ENCODE measurements around the gene GOLGA7B.

Gene GOLGA7B

GRCh38 chr10:97849687-97850402, at the start of gene GOLGA7B:
TSS of gene GOLGA7B (plus strand) at chr10:97849843. CDS start at chr10:97850304, 461 bp downstream.
- FAIRE-seq: no peak

DNA sequence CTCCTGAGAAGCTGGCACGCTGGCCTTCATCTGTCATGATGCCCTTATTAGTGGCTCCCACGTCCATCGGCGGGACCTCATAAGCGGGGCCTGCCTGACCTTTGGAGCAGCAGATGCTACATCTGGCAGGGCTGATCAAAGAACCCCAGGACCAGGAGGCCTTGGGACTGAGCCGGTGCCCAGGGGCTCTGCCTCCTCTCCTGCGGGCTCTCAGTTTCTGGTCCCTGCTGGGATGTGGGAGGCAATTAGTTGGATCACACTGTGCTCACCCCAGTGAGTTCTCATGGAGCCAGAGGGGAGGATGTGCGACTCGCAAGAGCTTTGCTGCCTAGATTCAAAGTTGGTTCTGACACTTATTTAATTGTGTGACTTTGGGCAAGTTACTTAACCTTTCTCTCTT, 49.2 kb upstream of the GOLGA7B start:
- no peak for FAIRE-seq

GRCh38 chr10:97801422-97801821, 48.2 kb upstream of the GOLGA7B start:
- FAIRE-seq: no peak

DNA sequence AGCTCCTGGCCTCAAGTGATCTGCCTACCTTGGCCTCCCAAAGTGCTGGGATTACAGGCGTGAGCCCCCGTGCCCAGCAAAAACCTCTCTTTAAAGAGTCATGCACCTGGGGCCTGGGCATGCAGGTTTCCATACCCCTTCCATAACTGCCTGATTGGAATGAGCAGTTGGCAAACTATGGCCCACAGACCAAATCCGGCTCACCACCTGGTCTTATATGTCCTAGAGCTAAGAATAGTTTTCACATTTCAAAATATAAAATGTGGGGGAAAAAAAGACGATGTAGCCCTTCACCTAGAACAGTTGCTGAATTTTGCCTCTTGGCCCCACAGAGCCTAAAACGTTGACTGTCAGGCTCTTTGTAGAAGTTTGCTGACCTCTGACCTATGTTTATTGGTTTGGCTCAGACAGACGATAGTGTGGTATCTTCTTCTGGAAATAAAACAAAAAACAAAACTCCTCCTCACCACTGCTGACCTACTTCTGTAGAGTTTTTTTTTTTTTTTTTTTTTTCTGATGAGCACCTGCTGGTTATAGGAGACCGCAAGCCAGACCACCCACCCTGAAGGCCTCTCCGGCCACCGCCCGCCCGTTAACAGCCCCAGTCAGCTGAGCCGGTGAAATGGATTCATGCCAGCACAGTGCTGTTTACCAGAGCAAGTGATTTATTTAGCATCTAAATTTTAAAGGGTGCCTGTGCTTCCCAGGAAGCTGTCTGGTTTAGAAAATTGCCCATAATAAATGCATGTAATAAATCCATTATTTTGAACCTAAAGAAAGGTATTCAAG, 44.4 kb upstream of the GOLGA7B start:
- FAIRE-seq: no peak

DNA sequence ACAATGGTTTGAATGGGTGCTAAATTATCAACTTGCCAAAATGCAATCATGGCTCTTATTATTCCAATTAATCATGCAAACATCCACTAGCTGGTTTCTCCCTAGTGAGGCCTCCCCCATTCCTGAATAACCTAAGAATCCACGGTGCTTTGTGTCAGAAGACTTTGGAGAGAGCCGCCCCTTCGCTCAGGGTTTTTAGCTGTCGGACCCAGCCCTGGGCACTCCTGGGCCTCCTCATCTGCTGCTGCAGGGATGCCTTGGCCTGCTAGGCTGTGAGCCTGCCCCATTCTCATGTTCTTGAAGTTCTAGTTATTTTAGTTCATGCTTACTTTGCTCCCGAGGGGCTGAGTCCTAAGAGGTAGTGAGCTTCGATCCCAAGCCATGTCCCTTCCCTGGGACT, 43.7 kb upstream of the GOLGA7B start:
- no peak for FAIRE-seq

DNA sequence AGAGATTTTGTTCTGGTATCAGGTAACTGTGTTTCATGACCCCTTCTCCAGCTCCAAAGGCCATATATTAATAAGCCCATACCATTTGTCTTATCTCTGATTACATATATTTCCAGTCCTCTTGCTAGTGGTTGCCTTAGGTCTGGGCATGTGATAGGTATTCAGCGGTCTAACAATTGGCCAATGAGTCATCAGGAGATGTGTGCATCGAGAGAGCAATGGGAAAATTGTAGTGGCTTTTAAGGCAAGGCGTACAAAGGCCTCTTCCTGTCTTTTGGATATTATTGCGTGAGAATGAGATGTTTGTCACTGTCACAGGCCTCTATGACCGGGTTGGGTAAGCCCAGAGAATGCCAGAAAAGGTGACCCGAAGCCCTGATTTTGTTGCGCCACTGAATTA, 39.2 kb upstream of the GOLGA7B start:
- FAIRE-seq: no peak

DNA sequence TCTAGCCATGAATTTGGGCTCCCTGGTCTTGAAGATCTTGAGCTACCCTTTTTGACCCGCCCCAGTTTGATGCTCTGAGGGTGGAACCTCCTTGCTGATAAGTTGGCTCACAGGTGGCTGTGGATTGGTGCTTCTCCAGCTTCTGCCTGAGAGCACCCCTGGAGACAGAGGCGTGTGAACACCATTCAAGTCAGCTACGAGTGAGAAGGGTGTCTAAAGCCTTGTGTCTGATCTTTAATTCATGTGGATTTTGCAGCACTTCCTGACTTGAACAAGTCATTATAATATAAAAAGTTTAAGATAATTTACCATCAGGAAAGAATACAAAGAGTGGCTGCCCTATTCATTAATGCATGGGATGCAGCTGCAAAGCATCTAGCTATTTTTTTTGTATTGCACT, 37.7 kb upstream of the GOLGA7B start:
- no peak for FAIRE-seq

- FAIRE-seq: no peak
Observed at GRCh38 chr10:97812696-97813095, 36.9 kb upstream of the GOLGA7B start.

DNA sequence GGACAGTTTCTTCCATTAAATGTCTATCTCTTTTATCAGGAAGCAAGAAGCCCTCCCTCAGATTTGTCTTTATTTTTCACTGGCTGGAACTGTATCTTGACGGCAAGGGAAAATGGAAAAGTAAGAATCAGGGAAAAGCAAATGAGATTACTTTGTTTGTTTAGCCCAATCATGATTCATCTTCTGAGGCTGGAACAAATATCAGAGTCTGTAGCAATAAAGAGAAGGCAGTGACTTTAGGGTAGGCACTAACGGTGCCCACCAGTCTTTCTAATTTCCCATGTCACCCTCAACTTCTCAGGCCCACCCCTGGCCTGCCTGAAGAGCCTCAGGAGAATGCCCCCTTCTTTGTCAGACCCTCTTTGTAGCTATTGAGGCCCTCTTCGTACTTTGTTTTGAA, 36.3 kb upstream of the GOLGA7B start:
- FAIRE-seq: no peak

- no peak for FAIRE-seq
Observed at GRCh38 chr10:97814996-97815395, 34.6 kb upstream of the GOLGA7B start.

GRCh38 chr10:97816609-97817008, 33.0 kb upstream of the GOLGA7B start:
- FAIRE-seq: no peak

DNA sequence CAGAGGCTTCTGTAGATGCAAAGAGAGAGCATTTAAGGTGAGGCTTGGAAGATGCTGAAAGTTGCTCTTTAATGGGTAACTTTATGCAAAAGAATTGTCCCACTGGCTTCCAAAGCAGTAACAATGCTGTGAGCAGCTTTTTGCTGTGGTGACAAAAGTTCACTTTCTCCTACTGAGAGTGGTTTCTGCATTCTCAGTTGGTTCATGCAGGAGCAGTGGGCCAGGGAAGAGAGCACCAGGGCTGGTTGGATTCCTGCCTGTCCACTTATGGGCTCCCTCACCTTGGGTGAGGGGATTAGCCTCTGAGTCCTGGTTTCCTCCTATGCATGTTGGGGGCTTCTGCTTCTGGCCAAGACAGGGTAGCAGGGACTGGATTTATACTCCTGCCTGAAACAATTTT, 31.1 kb upstream of the GOLGA7B start:
- no peak for FAIRE-seq

- no peak for FAIRE-seq
Observed at GRCh38 chr10:97820096-97820704, 29.4 kb upstream of the GOLGA7B start.

- no peak for FAIRE-seq
Observed at GRCh38 chr10:97821308-97822038, 28.2 kb upstream of the GOLGA7B start.

DNA sequence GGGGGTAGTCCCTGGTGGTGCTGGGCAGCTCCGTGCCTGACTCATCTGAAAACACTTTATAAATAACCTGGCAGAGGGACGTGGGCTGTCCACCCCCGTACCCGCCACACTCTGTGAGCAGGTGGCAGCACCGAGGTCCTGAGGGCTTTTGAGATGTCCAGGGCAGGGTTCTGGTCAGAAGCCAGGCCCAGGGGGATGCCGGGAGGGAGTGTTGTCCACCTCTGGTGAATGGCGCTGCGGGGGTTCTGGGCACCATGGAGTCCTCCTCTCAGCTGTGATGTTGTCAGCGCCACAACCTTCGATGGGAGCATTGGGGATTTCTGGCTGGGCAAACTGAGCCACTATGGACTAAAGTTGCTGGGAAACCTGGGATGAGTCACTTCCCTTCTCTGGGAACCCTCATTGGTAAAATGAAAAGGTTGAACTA, 27.4 kb upstream of the GOLGA7B start:
- FAIRE-seq: no peak

DNA sequence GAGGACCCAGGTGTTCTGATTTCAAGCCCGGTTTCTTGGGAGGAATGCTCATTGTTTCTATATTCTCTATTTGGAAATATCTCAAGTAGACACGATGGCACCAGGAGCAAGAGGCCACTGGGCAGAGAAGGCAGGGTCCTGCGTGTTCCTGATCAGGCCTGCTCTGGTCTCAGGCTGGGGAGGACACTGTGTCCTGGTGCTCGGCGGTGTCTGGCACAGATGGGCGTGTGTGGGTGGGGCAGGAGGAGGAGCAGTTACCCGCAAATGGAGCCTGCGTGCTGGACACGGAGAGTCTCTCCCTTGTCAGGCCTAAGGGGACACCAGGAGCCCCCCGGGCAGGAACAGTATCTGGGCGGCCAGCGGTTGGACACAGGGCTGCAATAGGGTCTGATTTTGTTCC, 25.9 kb upstream of the GOLGA7B start:
- FAIRE-seq: no peak

DNA sequence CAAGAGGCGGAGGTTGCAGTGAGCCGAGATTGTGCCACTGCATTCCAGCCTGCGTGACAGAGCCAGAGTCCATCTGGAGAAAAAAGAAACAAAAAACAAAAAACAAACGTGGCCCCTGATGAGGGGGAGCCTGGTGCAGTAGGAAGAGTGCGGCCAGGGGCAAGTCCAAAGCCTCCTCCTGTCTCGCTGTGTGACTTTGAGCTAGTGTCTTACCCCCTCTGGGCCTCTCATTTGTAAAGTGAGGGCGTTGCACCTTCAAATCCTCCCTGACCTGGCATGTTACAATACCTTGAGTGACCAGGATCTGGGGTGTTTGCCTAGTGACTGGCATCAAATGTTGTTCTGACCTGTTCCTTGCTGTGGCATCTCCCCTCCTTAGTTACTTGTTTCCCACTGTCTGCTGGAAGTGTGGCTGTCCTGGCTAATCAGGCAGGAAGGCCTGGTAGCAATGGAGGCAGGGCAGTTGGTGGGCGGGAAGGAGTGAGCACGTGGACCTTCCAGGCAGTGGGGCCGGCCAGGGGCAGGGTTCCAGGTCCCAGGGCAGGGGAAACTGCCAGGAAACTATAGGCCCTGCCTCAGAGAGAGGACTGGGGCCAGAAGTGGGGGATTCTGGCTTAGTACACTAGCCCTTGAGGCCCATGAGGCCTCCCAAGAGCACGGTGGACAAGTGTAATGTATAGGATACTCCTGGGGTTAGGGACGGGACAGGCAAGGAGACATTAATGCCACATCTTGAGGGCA, 24.5 kb upstream of the GOLGA7B start:
- no peak for FAIRE-seq

- FAIRE-seq: no peak
Observed at GRCh38 chr10:97826892-97827291, 22.8 kb upstream of the GOLGA7B start.

GRCh38 chr10:97827702-97828291, 21.8 kb upstream of the GOLGA7B start:
- FAIRE-seq: no peak

DNA sequence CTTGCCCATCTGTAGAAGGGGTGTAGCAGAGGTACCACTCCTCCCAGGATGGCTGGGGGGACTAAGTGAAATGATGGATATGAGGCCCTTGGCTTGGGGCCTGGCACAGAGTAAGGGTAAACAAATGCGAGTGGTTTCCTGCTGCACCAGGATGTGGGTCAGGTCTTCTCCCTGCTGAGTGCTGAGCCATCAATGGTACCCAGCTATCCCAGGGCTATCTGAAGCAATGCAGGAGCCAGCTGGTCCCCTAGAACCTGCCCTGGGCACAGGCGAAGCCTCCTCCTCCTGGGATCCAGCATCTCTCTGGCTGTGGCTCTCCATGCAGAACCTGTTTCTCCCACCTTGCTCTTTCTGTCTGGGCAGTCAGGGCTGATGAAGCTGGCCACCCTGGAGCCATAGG, 20.9 kb upstream of the GOLGA7B start:
- no peak for FAIRE-seq

DNA sequence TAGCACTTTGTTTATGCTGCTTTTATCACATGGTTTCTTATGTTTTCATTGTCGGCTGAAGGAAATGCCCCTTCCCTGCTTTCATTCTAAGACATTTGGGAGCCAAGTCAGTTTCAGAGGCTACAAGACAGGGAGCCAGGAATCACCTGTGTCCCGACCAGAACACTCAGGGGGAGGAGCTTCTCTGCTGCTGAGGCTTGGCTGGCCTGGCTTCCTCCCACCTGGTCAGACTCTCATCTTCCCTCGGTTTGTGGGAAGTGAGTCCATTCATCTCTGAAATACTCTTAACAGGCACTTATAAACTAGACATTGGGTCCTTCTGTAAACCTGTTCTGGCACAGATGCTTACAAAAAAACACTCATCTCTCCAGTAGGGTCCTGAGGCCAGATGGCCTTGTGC, 19.6 kb upstream of the GOLGA7B start:
- no peak for FAIRE-seq

DNA sequence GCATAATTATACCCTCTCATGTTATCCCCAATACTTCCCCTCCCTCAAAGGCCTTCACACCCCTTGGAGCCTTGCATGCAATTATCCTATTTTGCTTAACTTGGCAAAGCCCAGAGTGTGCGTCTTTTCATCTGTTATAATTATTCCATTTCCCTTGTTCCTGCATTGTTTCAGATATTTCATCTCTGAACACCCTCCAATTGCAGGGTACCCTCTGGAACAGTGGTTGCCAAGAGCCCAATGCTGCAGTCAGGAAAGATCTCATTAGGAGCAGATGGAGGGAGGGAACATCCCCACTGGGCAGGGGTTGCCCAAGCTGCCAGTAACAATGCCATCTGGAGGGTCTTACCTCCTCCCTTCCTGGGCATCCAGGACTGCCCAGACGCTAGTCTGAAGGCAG, 18.4 kb upstream of the GOLGA7B start:
- no peak for FAIRE-seq
